Type B pancreatic cell (in vitro differentiated cells): ENCODE measurements around the gene RIMBP2. TPM values are rescaled to one million over a fixed set of nuclear protein-coding genes. Genes with fewer than 3 reads are reported as not detected.
A peak's percentile ranks its signal among the peaks of the same experiment; 100 is the strongest.

ENCODE experiments used
- DNase-seq: peaks from one replicate; pipeline ENCODE4 v3.0.0; 2021; ENCODE audit warnings: mixed read lengths; ENCODE audit not compliant: unreplicated experiment; ENCODE audit errors: extremely low spot score
- H3K27ac Mint-ChIP-seq: 2 replicates; pipeline ENCODE4 v1.8.0; 2021; ENCODE audit warnings: mild to moderate bottlenecking, mixed read lengths
- H3K27me3 Mint-ChIP-seq: 2 replicates; pipeline ENCODE4 v1.8.0; 2021; ENCODE audit warnings: mixed read lengths
- H3K36me3 Mint-ChIP-seq: 2 replicates; pipeline ENCODE4 v1.8.0; 2021; ENCODE audit warnings: mixed read lengths
- H3K4me1 Mint-ChIP-seq: one replicate; pipeline ENCODE4 v1.8.0; 2021; ENCODE audit warnings: mixed read lengths; ENCODE audit not compliant: unreplicated experiment
- H3K4me3 Mint-ChIP-seq: 2 replicates; pipeline ENCODE4 v1.8.0; 2021; ENCODE audit warnings: mild to moderate bottlenecking, mixed read lengths
- H3K9me3 Mint-ChIP-seq: 2 replicates; pipeline ENCODE4 v1.8.0; 2021; ENCODE audit warnings: mixed read lengths
- total RNA-seq: library from RNA; stranded (reverse); gene quantifications from 2 replicates; pipeline ENCODE4 v1.2.1, GENCODE V29; 2021; ENCODE audit warnings: low replicate concordance
- TF ChIP-seq, protein P1 (sequence below): fragments of 200-600 bp; sonication (generic); conservative IDR thresholded peaks from 2 replicates; pipeline ENCODE4 v1.5.0; 2021; ENCODE audit warnings: antibody characterized with exemption, mild to moderate bottlenecking

RIMBP2 gene
- total RNA-seq, 1 donor from 2014 or later = 23.7 TPM

DNA sequence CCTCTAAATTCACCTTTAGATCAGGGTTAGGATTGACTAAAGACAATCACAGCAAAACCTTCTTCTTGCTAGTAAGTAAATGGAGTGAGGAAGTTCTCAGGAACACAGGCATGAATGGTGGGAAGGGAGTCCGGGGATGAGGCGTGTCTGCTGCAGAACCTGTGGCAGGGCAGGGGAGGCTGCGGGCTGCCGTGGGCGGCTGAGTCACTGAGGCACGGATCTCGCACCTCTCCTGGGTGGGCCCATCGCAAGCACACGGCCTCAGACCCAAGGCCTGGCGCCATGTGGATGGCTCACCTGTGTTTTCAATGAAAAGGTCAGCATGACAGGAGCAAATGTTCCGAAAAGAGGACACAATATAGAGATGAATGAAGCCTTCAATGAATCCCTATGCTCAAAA is 293.0 kb downstream of the RIMBP2 start:
- Mint-ChIP-seq H3K4me3 (no peak overlapping the region), H3K4me1 (peaks cover 4% of the 10 kb centered on the region), H3K27me3 (no peaks in the 10 kb centered on the region)

DNA sequence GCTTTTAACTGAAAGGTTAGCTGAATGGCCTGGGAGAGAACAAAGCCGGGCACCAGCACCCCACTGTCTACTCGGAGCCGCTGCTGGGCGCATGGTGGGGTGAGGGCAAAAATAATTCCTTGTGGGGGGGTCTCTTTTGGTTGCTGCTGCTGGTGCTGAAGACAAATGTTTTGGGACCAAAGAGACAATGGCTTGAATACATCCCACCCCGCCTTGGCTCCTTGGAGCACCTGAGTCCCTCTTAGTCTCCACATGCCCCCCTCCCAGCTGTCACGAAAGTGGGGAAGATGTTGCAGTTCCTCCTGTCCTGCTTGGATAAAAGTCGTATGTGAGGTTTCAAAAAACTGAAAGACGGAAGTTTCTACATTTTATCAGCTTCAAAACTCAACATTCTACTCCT is 293.4 kb downstream of the RIMBP2 start:
- TF ChIP-seq, protein P1, sequence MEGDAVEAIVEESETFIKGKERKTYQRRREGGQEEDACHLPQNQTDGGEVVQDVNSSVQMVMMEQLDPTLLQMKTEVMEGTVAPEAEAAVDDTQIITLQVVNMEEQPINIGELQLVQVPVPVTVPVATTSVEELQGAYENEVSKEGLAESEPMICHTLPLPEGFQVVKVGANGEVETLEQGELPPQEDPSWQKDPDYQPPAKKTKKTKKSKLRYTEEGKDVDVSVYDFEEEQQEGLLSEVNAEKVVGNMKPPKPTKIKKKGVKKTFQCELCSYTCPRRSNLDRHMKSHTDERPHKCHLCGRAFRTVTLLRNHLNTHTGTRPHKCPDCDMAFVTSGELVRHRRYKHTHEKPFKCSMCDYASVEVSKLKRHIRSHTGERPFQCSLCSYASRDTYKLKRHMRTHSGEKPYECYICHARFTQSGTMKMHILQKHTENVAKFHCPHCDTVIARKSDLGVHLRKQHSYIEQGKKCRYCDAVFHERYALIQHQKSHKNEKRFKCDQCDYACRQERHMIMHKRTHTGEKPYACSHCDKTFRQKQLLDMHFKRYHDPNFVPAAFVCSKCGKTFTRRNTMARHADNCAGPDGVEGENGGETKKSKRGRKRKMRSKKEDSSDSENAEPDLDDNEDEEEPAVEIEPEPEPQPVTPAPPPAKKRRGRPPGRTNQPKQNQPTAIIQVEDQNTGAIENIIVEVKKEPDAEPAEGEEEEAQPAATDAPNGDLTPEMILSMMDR = no peak
- no peaks in the 10 kb centered on the region for H3K36me3 Mint-ChIP-seq

More for the DNA sequence above, 293.0 kb downstream of the RIMBP2 start:
- H3K36me3 Mint-ChIP-seq = no peaks in the 10 kb centered on the region
- peak; percentile 54 for DNase-seq
- no peak overlapping the region for H3K27ac Mint-ChIP-seq
- TF ChIP-seq, protein P1 = no peak
- H3K9me3 Mint-ChIP-seq = no peaks in the 10 kb centered on the region

DNA sequence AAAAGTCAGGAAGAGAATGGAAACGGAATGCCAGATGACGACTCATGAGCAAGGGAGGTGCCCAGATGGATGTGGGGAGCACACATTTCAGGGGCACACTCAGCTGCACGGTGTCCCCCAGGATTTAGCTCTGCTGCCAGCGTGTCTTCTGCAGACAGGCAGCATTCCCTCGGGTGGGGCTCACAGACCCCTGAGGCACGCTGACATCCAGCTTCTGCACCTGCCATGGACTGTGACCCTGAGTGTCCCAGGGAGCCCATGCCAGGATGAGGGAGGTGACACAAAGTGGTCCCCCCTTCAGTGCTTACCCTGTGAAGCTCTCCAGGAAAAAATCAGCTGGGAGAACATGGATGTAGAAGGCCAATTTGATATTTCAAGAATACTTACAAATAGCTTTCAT is 294.2 kb downstream of the RIMBP2 start:
- H3K36me3 Mint-ChIP-seq = no peaks in the 10 kb centered on the region
- no peak overlapping the region for H3K27ac Mint-ChIP-seq
- no peaks in the 10 kb centered on the region for H3K27me3 Mint-ChIP-seq
- TF ChIP-seq, protein P1 = no peak
- H3K9me3 Mint-ChIP-seq = no peaks in the 10 kb centered on the region
- DNase-seq = peak; percentile 55
- H3K4me1 Mint-ChIP-seq = no peaks in the 10 kb centered on the region
- H3K4me3 Mint-ChIP-seq = no peak overlapping the region

More for the DNA sequence above, 293.4 kb downstream of the RIMBP2 start:
- H3K4me3 Mint-ChIP-seq = no peak overlapping the region
- no peak overlapping the region for H3K27ac Mint-ChIP-seq
- no peaks in the 10 kb centered on the region for H3K27me3 Mint-ChIP-seq
- H3K9me3 Mint-ChIP-seq = no peaks in the 10 kb centered on the region
- H3K4me1 Mint-ChIP-seq = peaks cover 1% of the 10 kb centered on the region
- peak; percentile 36 for DNase-seq

DNA sequence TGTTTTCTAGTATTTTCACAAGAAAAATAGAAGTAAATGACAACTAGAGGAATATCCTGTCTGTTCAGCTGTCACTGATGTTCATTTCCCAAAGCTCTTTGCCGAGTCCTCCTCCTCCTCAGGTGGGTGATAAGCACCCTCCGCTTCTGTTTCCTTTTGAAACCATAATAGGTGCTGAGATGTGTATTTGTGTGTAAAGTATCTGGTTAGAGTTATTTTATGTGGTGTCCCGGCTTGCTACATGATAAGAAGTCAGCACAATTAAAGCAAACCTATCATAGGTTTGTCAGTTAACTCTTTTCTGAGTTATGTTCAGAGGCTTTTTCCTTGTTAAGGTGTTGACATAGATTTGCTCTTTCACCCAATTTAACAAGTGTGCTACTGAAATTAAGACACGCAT is 296.0 kb downstream of the RIMBP2 start:
- Mint-ChIP-seq H3K4me3 (no peak overlapping the region), H3K4me1 (no peaks in the 10 kb centered on the region), H3K9me3 (no peaks in the 10 kb centered on the region), H3K36me3 (no peaks in the 10 kb centered on the region), H3K27ac (no peak overlapping the region), H3K27me3 (no peaks in the 10 kb centered on the region)
- DNase-seq = no peak
- TF ChIP-seq, protein P1 = no peak

DNA sequence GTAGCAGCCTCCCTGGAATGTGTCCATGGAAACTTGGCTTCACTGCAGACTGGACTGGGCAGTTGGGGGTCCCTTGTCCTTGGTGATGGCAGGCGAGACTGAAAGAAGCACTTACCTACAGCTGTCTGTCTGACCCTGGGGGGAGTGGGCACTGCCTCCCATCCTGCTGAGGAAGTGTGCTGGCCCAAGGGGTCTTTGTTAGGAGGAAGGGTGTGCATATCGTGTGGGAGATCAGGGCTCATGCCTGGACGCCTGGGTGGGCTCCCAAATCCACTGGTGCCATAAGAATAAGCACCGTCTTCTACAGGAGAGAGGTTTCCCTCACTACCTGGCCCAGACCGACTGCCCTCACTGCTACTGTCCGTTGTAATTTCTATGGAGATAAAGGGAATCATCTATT is 297.0 kb downstream of the RIMBP2 start:
- no peak for DNase-seq
- TF ChIP-seq, protein P1 = no peak
- Mint-ChIP-seq H3K36me3 (no peaks in the 10 kb centered on the region), H3K27ac (no peak overlapping the region), H3K4me1 (no peaks in the 10 kb centered on the region), H3K27me3 (no peaks in the 10 kb centered on the region), H3K9me3 (no peaks in the 10 kb centered on the region), H3K4me3 (no peak overlapping the region)

DNA sequence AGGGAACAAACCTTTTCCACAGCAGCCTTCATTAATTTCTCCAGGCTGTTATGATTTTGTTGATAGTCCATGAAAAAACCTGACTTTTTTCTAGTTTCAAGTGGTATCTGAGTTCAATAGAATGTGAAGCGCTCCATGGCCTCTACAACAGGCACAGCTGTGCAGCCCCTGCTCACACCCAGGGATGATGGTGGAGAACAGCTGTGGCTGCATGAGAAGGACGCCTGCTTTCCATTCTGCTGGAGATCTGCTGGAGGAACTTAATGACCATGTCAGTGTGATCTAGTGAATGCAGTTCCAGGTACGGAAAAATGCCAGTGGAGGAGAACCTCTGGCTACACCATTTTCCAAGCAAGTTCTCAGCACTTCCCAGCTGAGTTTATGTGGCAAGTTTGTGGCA is 297.8 kb downstream of the RIMBP2 start:
- no peak overlapping the region for H3K4me3 Mint-ChIP-seq
- H3K9me3 Mint-ChIP-seq = no peaks in the 10 kb centered on the region
- H3K27me3 Mint-ChIP-seq = no peaks in the 10 kb centered on the region
- TF ChIP-seq, protein P1 = no peak
- no peak overlapping the region for H3K27ac Mint-ChIP-seq
- peak; percentile 39 for DNase-seq
- no peaks in the 10 kb centered on the region for H3K4me1 Mint-ChIP-seq
- no peaks in the 10 kb centered on the region for H3K36me3 Mint-ChIP-seq
